Measurements from ENCODE around the gene LRRC4B.
A peak's percentile ranks its signal among the peaks of the same experiment; 100 is the strongest.

LRRC4B gene

GRCh38 chr19:50553134-50553703, 15.0 kb downstream of the LRRC4B start:
- no peak for DNase-seq (ENCODE audit: low read depth in 3 of 3, low spot score in 1 of 3)

GRCh38 chr19:50552540-50552939, 15.7 kb downstream of the LRRC4B start:
- no peak for DNase-seq (ENCODE audit: low read depth in 3 of 3, low spot score in 1 of 3)

- DNase-seq (ENCODE audit: low read depth in 3 of 3, low spot score in 1 of 3) = no peak
These were observed 16.5 kb downstream of the LRRC4B start for GRCh38 chr19:50551715-50552187.

GRCh38 chr19:50551034-50551714, 17.1 kb downstream of the LRRC4B start:
- no peak for DNase-seq (ENCODE audit: low read depth in 3 of 3, low spot score in 1 of 3)

- no peak for DNase-seq (ENCODE audit: low read depth in 3 of 3, low spot score in 1 of 3)
These were observed 17.7 kb downstream of the LRRC4B start for GRCh38 chr19:50550594-50550966.

- no peak for DNase-seq (ENCODE audit: low read depth in 3 of 3, low spot score in 1 of 3)
These were observed 18.2 kb downstream of the LRRC4B start for GRCh38 chr19:50549927-50550593.

- DNase-seq (ENCODE audit: low read depth in 3 of 3, low spot score in 1 of 3) = no peak
These were observed 18.9 kb downstream of the LRRC4B start for GRCh38 chr19:50549059-50549926.

- no peak for DNase-seq (ENCODE audit: low read depth in 3 of 3, low spot score in 1 of 3)
These were observed 19.8 kb downstream of the LRRC4B start for GRCh38 chr19:50548191-50549058.

GRCh38 chr19:50547385-50548190, 20.6 kb downstream of the LRRC4B start:
- no peak for DNase-seq (ENCODE audit: low read depth in 3 of 3, low spot score in 1 of 3)

GRCh38 chr19:50546527-50547221, 21.6 kb downstream of the LRRC4B start:
- DNase-seq (ENCODE audit: low read depth in 3 of 3, low spot score in 1 of 3) = no peak

DNA sequence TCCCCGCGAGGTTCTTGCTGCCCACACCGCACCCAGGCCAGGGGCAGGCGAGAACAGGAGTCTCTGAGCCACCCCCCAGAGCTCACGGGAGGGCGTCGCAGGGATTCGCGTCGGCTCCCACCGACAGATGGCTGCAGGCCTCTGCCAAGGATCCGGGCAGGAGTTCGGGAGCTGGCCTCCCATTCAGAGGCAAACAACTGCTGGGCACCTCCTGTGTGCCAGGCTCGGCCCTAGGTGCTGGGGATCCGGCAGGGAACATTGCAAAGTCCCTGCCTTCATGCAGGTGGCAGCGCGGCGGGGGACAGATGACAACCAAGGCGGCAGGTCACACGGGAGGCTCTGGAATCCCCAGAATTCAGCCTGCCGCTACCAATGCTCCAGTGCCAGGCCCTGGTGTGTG, 25.3 kb downstream of the LRRC4B start:
- DNase-seq (ENCODE audit: low read depth in 3 of 3, low spot score in 1 of 3) = no peak

- peak in 2 of 3 donors; percentile 13 to 48 for DNase-seq (ENCODE audit: low read depth in 3 of 3, low spot score in 1 of 3)
These were observed 30.4 kb downstream of the LRRC4B start for GRCh38 chr19:50537769-50538230.

- DNase-seq (ENCODE audit: low read depth in 3 of 3, low spot score in 1 of 3) = no peak
These were observed 30.9 kb downstream of the LRRC4B start for GRCh38 chr19:50537306-50537685.

DNA sequence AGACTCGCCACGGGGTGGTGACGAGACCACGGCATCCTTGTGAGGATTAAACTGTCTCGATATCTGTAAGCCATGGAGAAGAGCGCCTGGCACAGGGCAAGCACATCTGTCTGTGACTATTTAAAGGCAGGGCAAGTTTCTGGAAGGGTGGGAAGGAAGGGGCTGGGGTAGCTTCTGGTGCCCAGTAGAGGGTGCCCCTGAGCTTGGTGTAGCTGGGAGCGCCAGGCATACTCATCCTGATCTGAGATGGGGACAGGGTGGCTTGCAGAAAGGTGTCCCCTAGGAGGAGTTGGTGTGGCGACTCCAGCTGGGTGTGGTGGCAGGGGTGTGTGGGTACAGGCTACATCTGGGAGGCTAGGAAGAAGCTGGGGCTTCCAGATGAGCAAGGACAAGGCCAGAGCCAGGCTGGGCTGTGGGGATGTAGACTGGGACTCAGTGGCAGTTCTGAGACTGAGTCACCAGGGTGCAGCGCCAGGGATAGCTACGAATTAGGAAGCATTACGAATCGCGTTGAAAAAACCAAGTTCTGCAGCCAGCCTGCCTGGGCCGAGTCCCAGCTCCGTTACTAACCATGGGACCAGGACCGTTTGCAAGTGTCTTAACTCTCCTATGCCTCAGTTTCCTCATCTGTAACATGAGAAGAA, 31.5 kb downstream of the LRRC4B start:
- DNase-seq (ENCODE audit: low read depth in 3 of 3, low spot score in 1 of 3) = no peak

- DNase-seq (ENCODE audit: low read depth in 3 of 3, low spot score in 1 of 3) = no peak
These were observed 32.5 kb downstream of the LRRC4B start for GRCh38 chr19:50535672-50536187.

GRCh38 chr19:50534478-50534877, 33.8 kb downstream of the LRRC4B start:
- no peak for DNase-seq (ENCODE audit: low read depth in 3 of 3, low spot score in 1 of 3)

GRCh38 chr19:50532952-50533351, 35.3 kb downstream of the LRRC4B start:
- no peak for DNase-seq (ENCODE audit: low read depth in 3 of 3, low spot score in 1 of 3)

GRCh38 chr19:50531171-50531612, 37.0 kb downstream of the LRRC4B start:
- DNase-seq (ENCODE audit: low read depth in 3 of 3, low spot score in 1 of 3) = no peak

Data from stimulated activated CD4-positive, alpha-beta T cell treated with anti-CD3 and anti-CD28 coated beads, TNF-alpha, amount 100 ng/mL, for 1 hour (primary cell).